ENCODE data around the gene SDK1.
"Not testable (repeated sequence)": the region's sequence is repeated elsewhere in the genome, so short reads cannot be mapped to it uniquely, and the experiment has no call there.

SDK1 gene

GRCh38 chr7:3721422-3721821, 420.4 kb downstream of the SDK1 start:
- no peak for DNase-seq (ENCODE audit: low read depth in 3 of 3, low spot score in 1 of 3)

GRCh38 chr7:3722396-3722922, 421.4 kb downstream of the SDK1 start:
- no peak for DNase-seq (ENCODE audit: low read depth in 3 of 3, low spot score in 1 of 3)

- DNase-seq (ENCODE audit: low read depth in 3 of 3, low spot score in 1 of 3) = no peak
Measured at GRCh38 chr7:3725155-3726059, 424.4 kb downstream of the SDK1 start.

- no peak for DNase-seq (ENCODE audit: low read depth in 3 of 3, low spot score in 1 of 3)
Measured at GRCh38 chr7:3730276-3730675, 429.2 kb downstream of the SDK1 start.

GRCh38 chr7:3732395-3733005, 431.4 kb downstream of the SDK1 start:
- DNase-seq (ENCODE audit: low read depth in 3 of 3, low spot score in 1 of 3) = no peak

GRCh38 chr7:3733541-3734140, 432.6 kb downstream of the SDK1 start:
- no peak for DNase-seq (ENCODE audit: low read depth in 3 of 3, low spot score in 1 of 3)

GRCh38 chr7:3738964-3739363, 437.9 kb downstream of the SDK1 start:
- no peak for DNase-seq (ENCODE audit: low read depth in 3 of 3, low spot score in 1 of 3)

- DNase-seq (ENCODE audit: low read depth in 3 of 3, low spot score in 1 of 3) = no peak
Measured at GRCh38 chr7:3739983-3740382, 438.9 kb downstream of the SDK1 start.

- no peak for DNase-seq (ENCODE audit: low read depth in 3 of 3, low spot score in 1 of 3)
Measured at GRCh38 chr7:3747467-3747866, 446.4 kb downstream of the SDK1 start.

- DNase-seq (ENCODE audit: low read depth in 3 of 3, low spot score in 1 of 3) = no peak
Measured at GRCh38 chr7:3748389-3748788, 447.3 kb downstream of the SDK1 start.

- DNase-seq (ENCODE audit: low read depth in 3 of 3, low spot score in 1 of 3) = no peak
Measured at GRCh38 chr7:3753868-3754267, 452.8 kb downstream of the SDK1 start.

- DNase-seq (ENCODE audit: low read depth in 3 of 3, low spot score in 1 of 3) = no peak
Measured at GRCh38 chr7:3754493-3755341, 453.7 kb downstream of the SDK1 start.

- not testable (repeated sequence) for DNase-seq (ENCODE audit: low read depth in 3 of 3, low spot score in 1 of 3)
Measured at GRCh38 chr7:3755778-3756453, 454.9 kb downstream of the SDK1 start.

- DNase-seq (ENCODE audit: low read depth in 3 of 3, low spot score in 1 of 3) = no peak
Measured at GRCh38 chr7:3757059-3757458, 456.0 kb downstream of the SDK1 start.

- DNase-seq (ENCODE audit: low read depth in 3 of 3, low spot score in 1 of 3) = no peak
Measured at GRCh38 chr7:3760651-3761050, 459.6 kb downstream of the SDK1 start.

- no peak for DNase-seq (ENCODE audit: low read depth in 3 of 3, low spot score in 1 of 3)
Measured at GRCh38 chr7:3762146-3762831, 461.2 kb downstream of the SDK1 start.

- DNase-seq (ENCODE audit: low read depth in 3 of 3, low spot score in 1 of 3) = no peak
Measured at GRCh38 chr7:3767917-3768777, 467.1 kb downstream of the SDK1 start.

GRCh38 chr7:3771906-3772305, 470.9 kb downstream of the SDK1 start:
- DNase-seq (ENCODE audit: low read depth in 3 of 3, low spot score in 1 of 3) = no peak

- no peak for DNase-seq (ENCODE audit: low read depth in 3 of 3, low spot score in 1 of 3)
Measured at GRCh38 chr7:3778345-3778744, 477.3 kb downstream of the SDK1 start.
